Muscle of leg (tissue), 11 donors: ENCODE data around the gene TRIM39. TPM values are rescaled to one million over a fixed set of nuclear protein-coding genes. Genes with fewer than 3 reads are reported as not detected.

ENCODE experiments used
- DNase-seq: peaks from one replicate; pipeline ENCODE4 v3.0.0; 2013
- H3K27ac ChIP-seq: one replicate; pipeline ENCODE4 v1.5.1; 2013; ENCODE audit warnings: mild to moderate bottlenecking, low read length, control low read depth
- H3K27me3 ChIP-seq: one replicate; pipeline ENCODE4 v1.6.1; 2013; ENCODE audit warnings: low read length; ENCODE audit not compliant: control insufficient read depth, insufficient read depth
- H3K36me3 ChIP-seq: one replicate; pipeline ENCODE4 v1.6.1; 2013; ENCODE audit warnings: low read length; ENCODE audit not compliant: control insufficient read depth, insufficient read depth
- H3K4me1 ChIP-seq: one replicate; pipeline ENCODE4 v1.6.1; 2013; ENCODE audit warnings: low read length; ENCODE audit not compliant: control insufficient read depth, insufficient read depth
- H3K4me3 ChIP-seq: one replicate; pipeline ENCODE4 v1.5.1; 2013; ENCODE audit warnings: low read length, control low read depth
- H3K9me3 ChIP-seq: replicated peaks from 2 replicates; pipeline ENCODE4 v1.6.1; 2013; ENCODE audit warnings: low read depth, low read length; ENCODE audit not compliant: control insufficient read depth
- WGBS: methylation state at CpG from one replicate; pipeline ENCODE4 v1.1.5; 2013; ENCODE audit warnings: missing lambda C conversion rate; ENCODE audit not compliant: insufficient coverage; 5-methylcytosine and 5-hydroxymethylcytosine counted together
- polyA plus RNA-seq, 8 donors: library from polyadenylated mRNA; unstranded; fragments of 120-200 nt; gene quantifications; one replicate each; pipeline versions ENCODE4 v1.2.1 to v1.2.3, GENCODE V29; 2013; ENCODE audit warnings: inconsistent platforms in 1 of 8, low replicate concordance in 1 of 8; ENCODE audit not compliant: insufficient read length in 8 of 8, insufficient read depth in 1 of 8
- total RNA-seq: library from RNA; stranded (reverse); fragments of 120-200 nt; gene quantifications from one replicate; pipeline ENCODE4 v1.2.4, GENCODE V29; 2013

The TRIM39 gene
- total and polyA plus RNA-seq, 9 donors: 6.5 to 8.7 (median 7.4) TPM

DNA sequence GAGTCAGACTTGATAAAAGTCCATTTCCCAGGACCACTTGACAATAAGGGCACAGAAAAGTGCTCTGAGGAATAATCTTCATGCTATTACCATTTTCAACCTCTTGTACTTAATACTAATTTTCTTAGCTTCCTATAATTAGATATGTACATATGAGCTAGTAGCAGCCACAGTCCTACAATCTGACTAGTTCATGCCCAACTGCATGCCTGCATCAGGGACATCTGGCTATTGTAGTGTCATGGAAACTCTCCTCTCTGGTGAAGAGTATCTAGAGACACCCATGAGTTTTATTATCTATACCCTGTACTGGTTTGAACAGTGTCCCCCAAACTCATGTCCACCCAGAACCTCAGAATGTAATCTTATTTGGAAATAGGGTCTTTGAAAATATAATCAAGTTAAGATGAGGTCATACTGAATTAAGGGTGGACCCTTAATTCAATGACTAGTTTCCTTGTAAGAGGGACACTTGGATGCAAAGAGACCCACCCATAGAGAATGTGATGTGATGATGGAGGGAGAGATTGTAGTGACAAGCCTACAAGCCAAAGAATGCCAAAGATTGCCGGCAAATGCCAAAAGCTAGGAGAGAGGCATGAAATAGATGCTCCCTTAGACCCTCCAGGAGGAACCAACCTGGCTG is 13.9 kb upstream of the TRIM39 start:
- Histone ChIP-seq H3K9me3 (no peaks in the 10 kb centered on the region), H3K27me3 (no peaks in the 10 kb centered on the region), H3K4me1 (no peaks in the 10 kb centered on the region), H3K27ac (no peak overlapping the region), H3K4me3 (no peak overlapping the region), H3K36me3 (peaks cover 32% of the 10 kb centered on the region)
- no CpG with 5 or more reads among the region's 1 CpG for WGBS
- no peak for DNase-seq

- 100% methylated on average over 2 of the region's 3 CpGs for WGBS
Observed at GRCh38 chr6:30315156-30315555, 11.6 kb upstream of the TRIM39 start.

DNA sequence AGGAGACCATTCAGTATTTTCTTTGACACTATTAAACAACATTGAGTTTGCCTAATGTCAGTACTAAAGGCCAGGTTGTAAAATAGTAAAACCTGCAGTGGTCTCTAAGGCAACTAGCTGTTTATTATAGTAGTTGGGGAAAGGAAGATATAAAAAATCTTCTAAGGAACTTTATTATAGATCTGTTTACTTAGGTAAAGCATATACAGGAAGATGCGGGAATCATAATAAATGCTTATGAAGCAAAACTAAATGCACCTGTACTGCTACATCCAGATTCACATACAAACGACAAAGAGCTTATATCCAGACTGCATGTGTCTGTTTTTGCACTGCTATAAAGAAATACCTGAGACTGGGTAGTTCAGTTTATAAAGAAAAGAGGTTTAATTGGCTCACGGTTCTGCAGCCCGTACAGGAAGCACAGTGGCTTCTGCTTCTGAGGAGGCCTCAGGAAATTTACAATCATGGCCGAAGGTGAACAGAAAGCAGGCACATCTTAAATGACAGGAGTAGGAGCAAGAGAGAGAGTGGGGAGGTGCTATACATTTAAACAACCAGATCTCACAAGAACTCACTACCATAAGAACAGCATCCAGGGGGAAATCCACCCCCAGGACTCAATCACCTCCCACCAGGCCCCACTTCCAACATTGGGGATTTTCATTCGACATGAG is 8.7 kb upstream of the TRIM39 start:
- Histone ChIP-seq H3K36me3 (peaks cover 26% of the 10 kb centered on the region), H3K9me3 (no peaks in the 10 kb centered on the region), H3K27ac (no peak overlapping the region), H3K4me3 (no peak overlapping the region), H3K4me1 (no peaks in the 10 kb centered on the region), H3K27me3 (no peaks in the 10 kb centered on the region)
- no peak for DNase-seq
- WGBS: no CpG with 5 or more reads among the region's 6 CpGs

More at GRCh38 chr6:30315156-30315555, 11.6 kb upstream of the TRIM39 start:
- H3K4me3 ChIP-seq: no peak overlapping the region
- H3K36me3 ChIP-seq: peaks cover 31% of the 10 kb centered on the region
- H3K27ac ChIP-seq: no peak overlapping the region
- no peak for DNase-seq
- H3K9me3 ChIP-seq: no peaks in the 10 kb centered on the region
- H3K27me3 ChIP-seq: no peaks in the 10 kb centered on the region
- no peaks in the 10 kb centered on the region for H3K4me1 ChIP-seq

GRCh38 chr6:30319146-30319835 is 7.4 kb upstream of the TRIM39 start:
- Histone ChIP-seq H3K4me1 (no peaks in the 10 kb centered on the region), H3K36me3 (peaks cover 16% of the 10 kb centered on the region), H3K27ac (no peak overlapping the region), H3K27me3 (no peaks in the 10 kb centered on the region), H3K9me3 (no peaks in the 10 kb centered on the region), H3K4me3 (no peak overlapping the region)
- no CpG with 5 or more reads among the region's 1 CpG for WGBS
- DNase-seq: no peak

- H3K4me1 ChIP-seq: peaks cover 11% of the 10 kb centered on the region
- H3K36me3 ChIP-seq: peaks cover 7% of the 10 kb centered on the region
- no peak overlapping the region for H3K4me3 ChIP-seq
- 100% methylated on average over 1 of the region's 6 CpGs for WGBS
- no peaks in the 10 kb centered on the region for H3K9me3 ChIP-seq
- no peak for DNase-seq
- no peaks in the 10 kb centered on the region for H3K27me3 ChIP-seq
- H3K27ac ChIP-seq: no peak overlapping the region
Observed at GRCh38 chr6:30321692-30322388, 4.9 kb upstream of the TRIM39 start.

DNA sequence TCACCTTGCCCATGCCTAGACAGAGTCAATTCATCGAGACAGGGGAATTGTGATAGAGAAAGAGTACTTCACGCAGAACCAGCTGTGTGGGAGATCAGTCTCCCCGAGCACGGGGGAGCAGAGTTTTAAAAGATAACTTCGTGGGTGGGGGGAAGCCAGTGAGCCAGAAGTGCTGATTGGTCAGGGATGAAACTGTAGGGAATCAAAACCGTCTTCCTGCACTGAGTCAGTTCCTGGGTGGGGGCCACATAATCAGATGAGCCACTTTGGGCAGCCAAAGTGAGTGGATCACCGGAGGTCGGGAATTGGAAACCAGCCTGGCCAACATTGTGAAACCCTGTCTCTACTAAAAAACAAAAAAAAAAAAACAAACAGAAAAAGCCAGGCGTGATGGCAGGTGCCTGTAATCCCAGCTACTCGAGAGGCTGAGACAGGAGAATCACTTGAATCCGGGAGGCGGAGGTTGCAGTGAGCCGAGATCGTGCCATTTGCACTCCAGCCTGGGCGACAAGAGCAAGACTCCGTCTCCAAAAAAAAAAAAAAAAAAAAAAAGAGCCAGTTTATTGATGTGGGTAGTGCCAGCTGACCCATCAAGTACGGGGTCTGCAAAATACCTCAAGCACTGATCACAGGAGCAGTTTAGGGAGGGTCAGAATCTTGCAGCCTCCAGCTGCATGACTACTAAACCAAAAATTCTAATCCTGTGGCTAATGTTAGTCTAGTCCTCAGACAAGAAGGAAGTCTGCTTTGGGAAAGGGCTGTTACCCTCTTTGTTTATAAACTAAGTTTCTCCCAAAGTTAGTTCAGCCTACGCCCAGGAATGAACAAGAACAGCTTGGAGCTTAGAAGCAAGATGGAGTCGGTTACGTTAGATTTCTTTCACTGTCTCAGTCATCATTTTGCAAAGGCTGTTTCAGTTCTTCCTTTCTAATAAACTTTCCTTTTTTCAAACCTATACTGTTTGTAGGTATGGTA is 3.9 kb upstream of the TRIM39 start:
- Histone ChIP-seq H3K4me3 (no peak overlapping the region), H3K36me3 (peaks cover 7% of the 10 kb centered on the region), H3K9me3 (no peaks in the 10 kb centered on the region), H3K27ac (no peak overlapping the region), H3K4me1 (peaks cover 16% of the 10 kb centered on the region), H3K27me3 (no peaks in the 10 kb centered on the region)
- 71% methylated on average over 14 of the region's 20 CpGs for WGBS
- no peak for DNase-seq

- Histone ChIP-seq H3K4me3 (no peak overlapping the region), H3K27ac (no peak overlapping the region), H3K9me3 (no peaks in the 10 kb centered on the region), H3K36me3 (peaks cover 7% of the 10 kb centered on the region), H3K4me1 (peaks cover 16% of the 10 kb centered on the region), H3K27me3 (no peaks in the 10 kb centered on the region)
- DNase-seq: no peak
- no CpG with 5 or more reads among the region's 1 CpG for WGBS
Observed at GRCh38 chr6:30323806-30324205, 2.9 kb upstream of the TRIM39 start.

DNA sequence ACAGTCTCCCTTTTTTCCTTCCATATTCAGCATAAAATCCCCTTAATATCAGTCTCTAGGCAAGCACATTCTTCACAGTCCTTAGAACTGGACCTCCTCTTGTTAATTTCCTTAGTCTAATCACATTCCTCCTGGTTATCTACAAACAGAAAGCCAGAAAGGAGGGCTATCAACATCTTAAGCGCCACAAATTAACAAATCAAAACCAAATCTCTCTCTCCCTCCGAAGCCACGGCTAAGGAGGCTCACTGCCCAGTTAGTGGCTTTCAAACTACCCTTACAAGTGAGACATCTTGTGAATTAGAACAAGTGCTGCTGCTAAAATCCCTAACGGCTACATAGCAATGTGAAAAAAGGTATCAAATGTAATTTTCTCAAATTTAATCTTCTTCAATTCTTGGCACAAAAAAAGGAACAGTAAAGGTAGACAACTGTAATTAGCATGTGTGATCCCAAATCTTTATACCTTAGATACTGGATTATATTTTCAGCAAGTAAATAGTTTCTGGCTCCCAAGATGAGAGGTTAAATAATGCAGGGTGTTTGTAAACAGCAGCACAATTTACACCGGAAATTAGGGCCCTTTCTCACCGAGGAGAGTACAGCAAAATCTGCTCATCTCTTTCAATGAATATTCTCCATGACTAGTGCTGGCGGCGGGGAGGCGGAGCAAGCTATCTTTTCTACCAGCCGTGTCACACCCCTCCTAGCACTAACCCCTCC is 1.4 kb upstream of the TRIM39 start:
- peaks cover 16% of the 10 kb centered on the region for H3K4me1 ChIP-seq
- H3K9me3 ChIP-seq: no peaks in the 10 kb centered on the region
- H3K36me3 ChIP-seq: peaks cover 13% of the 10 kb centered on the region
- peak overlapping the region; percentile 77 for H3K4me3 ChIP-seq
- DNase-seq: no peak
- 0% methylated on average over 5 of the region's 10 CpGs for WGBS
- H3K27me3 ChIP-seq: no peaks in the 10 kb centered on the region
- H3K27ac ChIP-seq: peak overlapping the region; percentile 96
